HCT116 (cell line): ENCODE data around the gene SULT2B1. TPM values are rescaled to one million over a fixed set of nuclear protein-coding genes. Genes with fewer than 3 reads are reported as not detected.

ENCODE experiments used
- ATAC-seq: fragments of 200-7000 bp; cut with Tn5 transposase; 2 replicates; pipeline ENCODE4 v1.9.1; 2020; ENCODE audit warnings: mild to moderate bottlenecking, moderate library complexity
- BruUV-seq: library from RNA; stranded (reverse); fragments of 400-500 nt; replicated peaks from 2 replicates; lab custom pipeline; 2021; lab: Mats Ljungman, UMichigan
- CTCF ChIA-PET: fragments of 300-600 bp; sonication (Branson Sonifier 250); formaldehyde crosslinking; loops from one replicate; lab custom pipeline; 2021; ENCODE audit warnings: antibody characterized with exemption; lab: Charles Lee
- POLR2A ChIA-PET: fragments of 300-600, 350-600 bp; sonication (Branson Sonifier 250); formaldehyde crosslinking; loops from one replicate; lab custom pipeline; 2021; ENCODE audit warnings: antibody characterized with exemption; lab: Charles Lee
- RAD21 ChIA-PET, 2 experiments: fragments of 300-600 bp; sonication (Branson Sonifier 250); formaldehyde crosslinking; loops; one replicate each; lab custom pipeline; 2023; ENCODE audit warnings: low total read pairs in 2 of 2; ENCODE audit not compliant: uncharacterized antibody in 2 of 2, unreplicated experiment in 2 of 2, low non-redundant PET in 1 of 2; lab: Charles Lee
- DNase-seq: peaks from one replicate; pipeline ENCODE4 v3.0.0-alpha.2; 2010; ENCODE audit warnings: low read depth, low spot score
- H2AFZ ChIP-seq: fragments of 200-600 bp; shearing (Covaris generic), sonication (generic); 2 replicates; pipeline ENCODE4 v1.6.1; 2017; ENCODE audit warnings: low read depth, mixed run types, mixed read lengths, antibody characterized with exemption, low read length; ENCODE audit not compliant: poor library complexity, severe bottlenecking
- H3K27ac ChIP-seq: 2 replicates; pipeline ENCODE4 v1.5.1; 2012; ENCODE audit warnings: low read depth, low read length
- H3K27me3 ChIP-seq: fragments of 200-600 bp; sonication (generic); 2 replicates; pipeline ENCODE4 v1.6.1; 2016; ENCODE audit warnings: mixed run types, low read length, mixed read lengths; ENCODE audit not compliant: insufficient read depth
- H3K36me3 ChIP-seq, 2 experiments: fragments of 200-500 bp in 1 of 2; fragments of 200-600 bp in 1 of 2; sonication (Bioruptor generic) in 1 of 2; sonication (generic) in 1 of 2; 2 replicates each; pipeline versions ENCODE4 v1.5.1 to v1.6.1; 2014 to 2016; ENCODE audit warnings: low read length in 2 of 2, inconsistent platforms in 1 of 2, mixed read lengths in 1 of 2, mixed run types in 1 of 2; ENCODE audit not compliant: insufficient read depth in 2 of 2, control insufficient read depth in 1 of 2
- H3K4me1 ChIP-seq, 2 experiments: fragments of 200-600 bp in 1 of 2; sonication (generic) in 1 of 2; 2 replicates each; pipeline versions ENCODE4 v1.5.1 to v1.6.1; 2012 to 2017; ENCODE audit warnings: low read length in 2 of 2, inconsistent platforms in 1 of 2, mild to moderate bottlenecking in 1 of 2, mixed read lengths in 1 of 2, mixed run types in 1 of 2, moderate library complexity in 1 of 2; ENCODE audit not compliant: insufficient read depth in 2 of 2, control insufficient read depth in 1 of 2
- H3K4me2 ChIP-seq: fragments of 200-600 bp; sonication (generic); 2 replicates; pipeline ENCODE4 v1.6.1; 2017; ENCODE audit warnings: mixed run types, low read length, mixed read lengths
- H3K4me3 ChIP-seq, 2 experiments: fragments of 200-600 bp in 1 of 2; sonication (generic) in 1 of 2; replicated peaks in 1 of 2; 2 replicates each; pipeline ENCODE4 v1.5.1; 2011 to 2016; ENCODE audit warnings: low read length in 2 of 2, control low read depth in 1 of 2, low read depth in 1 of 2, mild to moderate bottlenecking in 1 of 2, mixed read lengths in 1 of 2, mixed run types in 1 of 2
- H3K79me2 ChIP-seq: fragments of 200-600 bp; sonication (generic); 2 replicates; pipeline ENCODE4 v1.6.1; 2017; ENCODE audit warnings: mild to moderate bottlenecking, mixed run types, low read length, moderate library complexity, mixed read lengths; ENCODE audit not compliant: insufficient read depth
- H3K9ac ChIP-seq: fragments of 200-600 bp; sonication (generic); 2 replicates; pipeline ENCODE4 v1.6.1; 2016; ENCODE audit warnings: low read length, mixed read lengths
- H3K9me2 ChIP-seq: fragments of 200-600 bp; sonication (generic), shearing (Covaris generic); 2 replicates; pipeline ENCODE4 v1.6.1; 2017; ENCODE audit warnings: mixed run types, mild to moderate bottlenecking, moderate library complexity; ENCODE audit not compliant: insufficient read depth
- H3K9me3 ChIP-seq, 2 experiments: fragments of 200-500 bp in 1 of 2; fragments of 200-600 bp in 1 of 2; sonication (Bioruptor generic) in 1 of 2; sonication (generic) in 1 of 2; 2 replicates each; pipeline ENCODE4 v1.6.1; 2014 to 2017; ENCODE audit warnings: low read length in 2 of 2, mixed read lengths in 2 of 2, inconsistent platforms in 1 of 2, low read depth in 1 of 2, mild to moderate bottlenecking in 1 of 2, mixed run types in 1 of 2, moderate library complexity in 1 of 2; ENCODE audit not compliant: control insufficient read depth in 1 of 2, insufficient read depth in 1 of 2
- H4K20me1 ChIP-seq: fragments of 200-600 bp; sonication (generic), shearing (Covaris generic); 2 replicates; pipeline ENCODE4 v1.6.1; 2017; ENCODE audit warnings: mixed run types, mild to moderate bottlenecking, moderate library complexity; ENCODE audit not compliant: insufficient read depth
- ATF3 ChIP-seq: IDR thresholded peaks from 2 replicates; pipeline ENCODE4 v1.6.1; 2012
- CTCF ChIP-seq, 3 experiments: fragments of 200-600 bp in 1 of 3; sonication (generic) in 1 of 3; IDR thresholded peaks in 2 of 3; conservative IDR thresholded peaks in 1 of 3; 2 replicates each; pipeline ENCODE4 v1.5.1; 2012 to 2017; ENCODE audit warnings: low read depth in 2 of 3, low read length in 2 of 3, antibody characterized with exemption in 1 of 3, borderline replicate concordance in 1 of 3, control low read depth in 1 of 3, mild to moderate bottlenecking in 1 of 3, mixed read lengths in 1 of 3, mixed run types in 1 of 3, moderate library complexity in 1 of 3; ENCODE audit not compliant: insufficient read depth in 1 of 3
- EZH2 ChIP-seq: fragments of 200-600 bp; sonication (generic); IDR thresholded peaks from 2 replicates; pipeline ENCODE4 v1.6.1; 2017; ENCODE audit warnings: antibody characterized with exemption, mixed run types
- EZH2phosphoT487 ChIP-seq: fragments of 200-600 bp; IDR thresholded peaks from 2 replicates; pipeline ENCODE4 v1.6.1; 2018; ENCODE audit warnings: antibody characterized with exemption, borderline replicate concordance
- JUND ChIP-seq: IDR thresholded peaks from 2 replicates; pipeline ENCODE4 v1.6.1; 2012
- MAX ChIP-seq: IDR thresholded peaks from 2 replicates; pipeline ENCODE4 v1.6.1; 2012
- POLR2A ChIP-seq: IDR thresholded peaks from 2 replicates; pipeline ENCODE4 v1.7.0; 2011; ENCODE audit warnings: borderline replicate concordance; ENCODE audit not compliant: insufficient read depth, insufficient read length; ENCODE audit errors: extremely low read depth
- RAD21 ChIP-seq: IDR thresholded peaks from 2 replicates; pipeline ENCODE4 v1.6.1; 2012; ENCODE audit warnings: low read depth, mild to moderate bottlenecking
- REST ChIP-seq: IDR thresholded peaks from 2 replicates; pipeline ENCODE4 v1.6.1; 2012; ENCODE audit warnings: low read depth
- SIN3A ChIP-seq: IDR thresholded peaks from 2 replicates; pipeline ENCODE4 v1.6.1; 2012; ENCODE audit warnings: low read depth
- SP1 ChIP-seq: IDR thresholded peaks from 2 replicates; pipeline ENCODE4 v1.6.1; 2012; ENCODE audit warnings: low read depth
- YY1 ChIP-seq: IDR thresholded peaks from 2 replicates; pipeline ENCODE4 v1.6.1; 2011; ENCODE audit warnings: low read length, low read depth, moderate library complexity, mild to moderate bottlenecking; ENCODE audit not compliant: insufficient replicate concordance; ENCODE audit errors: extremely low read depth
- ZFX ChIP-seq: fragments of 450-650 bp; IDR thresholded peaks from 2 replicates; pipeline ENCODE4 v1.6.1; 2017
- ZNF274 ChIP-seq: fragments of 200-500 bp; sonication (Bioruptor generic); IDR thresholded peaks from 2 replicates; pipeline ENCODE4 v1.6.1; 2014; ENCODE audit warnings: mild to moderate bottlenecking, low read depth, low read length, inconsistent platforms
- intact Hi-C: fragments of 100-400 bp; cut with micrococcal nuclease; formaldehyde crosslinking; loops from 2 replicates; pipeline ENCODE4 v1.10.0; 2022
- total RNA-seq: library from RNA; stranded (reverse); gene quantifications from one replicate; pipeline ENCODE4 v1.2.1, GENCODE V29; 2021; ENCODE audit not compliant: unreplicated experiment

SULT2B1 gene
- total RNA-seq, 1 experiment from 2014 or later, result 4.8 TPM

- Histone ChIP-seq H3K27ac (no peak overlapping the region), H3K36me3 (no peaks in the 10 kb centered on the region), H3K4me3 (no peak overlapping the region), H2AFZ (no peak overlapping the region), H4K20me1 (no peaks in the 10 kb centered on the region), H3K79me2 (no peaks in the 10 kb centered on the region), H3K4me2 (no peak overlapping the region), H3K4me1 (peaks cover 19 to 52% of the 10 kb centered on the region in 2 experiments), H3K9me2 (no peaks in the 10 kb centered on the region), H3K9me3 (no peaks in the 10 kb centered on the region), H3K27me3 (no peaks in the 10 kb centered on the region), H3K9ac (no peak overlapping the region)
- POLR2A ChIA-PET, result interaction anchor here (0.7 kb wide), 1 partner anchor 202 kb away, joined by 3 read pairs; no protein-coding TSS in a partner anchor
- DNase-seq, result no peak
- RAD21 ChIA-PET, result no interaction called here
- CTCF ChIA-PET, result no interaction called here
- no TSS peak for BruUV-seq
- TF ChIP-seq JUND, result no peak
- no peak for TF ChIP-seq MAX
- no peak for TF ChIP-seq SP1
- no peak for TF ChIP-seq CTCF (IDR thresholded peaks at IDR 0.05 in 2 of 3, conservative IDR thresholded peaks at IDR 0.05 in 1 of 3; ENCODE audit: borderline replicate concordance in 1 of 3, insufficient read depth in 1 of 3, low read depth in 2 of 3, low read length in 2 of 3)
- no peak for TF ChIP-seq ATF3
- no peak for TF ChIP-seq ZNF274
- TF ChIP-seq REST, result no peak
- TF ChIP-seq RAD21, result no peak
- TF ChIP-seq POLR2A, result no peak
- no peak for TF ChIP-seq EZH2
- no peak for TF ChIP-seq YY1
- TF ChIP-seq EZH2phosphoT487, result no peak
- no peak for TF ChIP-seq SIN3A
- no peak for TF ChIP-seq ZFX
- ATAC-seq, result no peak
- intact Hi-C loops, result no loop called here
Measured at GRCh38 chr19:48641850-48642249, 89.9 kb downstream of the SULT2B1 start.
